ENCODE measurements around the gene ADAM33.

ADAM33 gene

DNA sequence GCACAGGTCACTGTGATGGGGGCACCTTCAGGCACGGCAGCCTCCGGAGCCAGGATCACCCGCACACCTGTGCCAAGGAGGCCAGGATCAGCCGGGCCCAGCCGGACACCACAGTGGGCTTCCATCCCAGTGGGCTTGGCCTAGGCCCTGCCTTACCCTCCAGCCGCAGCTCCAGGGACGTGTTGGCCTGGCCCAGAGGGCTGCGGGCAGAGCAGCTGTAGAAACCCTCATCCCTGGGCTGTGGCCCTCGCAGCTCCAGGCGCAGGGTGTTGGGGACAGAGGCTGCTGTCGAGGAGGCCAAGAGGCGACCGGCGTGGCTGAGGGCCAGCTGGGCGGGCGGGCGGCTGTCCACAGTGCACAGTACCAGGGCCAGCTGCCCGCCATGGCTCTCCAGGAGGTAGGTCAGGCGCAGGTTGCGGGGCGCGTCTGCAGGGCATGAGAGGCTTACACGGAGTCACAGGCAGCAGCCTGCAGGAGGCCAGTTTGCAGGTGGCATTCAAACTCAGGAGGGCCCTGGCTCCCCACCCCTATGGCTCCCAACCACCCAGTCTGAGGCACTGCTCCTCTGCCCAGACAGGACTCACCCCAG is 11.0 kb upstream of the ADAM33 start:
- no peak overlapping the region for H3K4me3 ChIP-seq (ENCODE audit: low read depth, low read length)
- no peak for DNase-seq (ENCODE audit: low read depth)

DNA sequence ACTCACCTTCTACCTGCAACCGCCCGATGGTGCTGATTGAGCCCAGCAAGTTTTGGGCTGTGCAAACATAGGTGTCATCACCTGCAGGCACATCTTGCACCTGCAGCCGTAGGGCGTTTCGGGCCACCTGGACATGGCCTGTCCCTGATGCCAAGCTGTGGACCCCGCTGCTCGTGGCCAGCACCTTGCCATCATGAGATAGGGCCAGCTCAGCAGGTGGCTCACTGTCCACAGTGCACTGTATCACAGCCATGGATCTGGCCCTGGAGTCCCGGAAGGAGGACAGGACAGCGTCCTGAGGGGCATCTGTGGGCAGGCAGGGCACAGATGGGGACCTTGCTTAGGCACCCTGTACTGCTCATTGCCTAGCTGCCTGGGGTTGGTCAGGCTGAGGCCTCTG is 10.1 kb upstream of the ADAM33 start:
- no peak overlapping the region for H3K4me3 ChIP-seq (ENCODE audit: low read depth, low read length)
- DNase-seq (ENCODE audit: low read depth): no peak

DNA sequence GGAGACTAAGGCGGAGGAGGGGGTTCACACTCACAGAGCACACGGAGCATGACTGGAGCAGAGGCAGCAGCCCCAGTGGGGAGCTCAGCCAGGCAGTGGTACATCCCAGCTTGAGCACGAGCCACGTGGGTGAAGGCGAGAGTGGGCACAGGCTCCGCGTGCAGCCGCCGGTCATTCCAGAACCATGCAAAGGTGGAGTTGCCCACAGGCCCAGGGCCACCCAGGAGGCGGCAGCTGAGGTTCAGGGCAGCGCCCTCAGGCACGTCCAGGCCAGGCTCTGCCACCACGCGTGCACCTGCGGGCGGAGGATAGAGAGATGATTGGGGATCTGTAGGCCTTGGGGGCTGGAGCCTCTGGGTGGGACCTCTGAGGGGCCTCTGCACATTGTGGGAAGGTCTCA is 9.5 kb upstream of the ADAM33 start:
- no peak overlapping the region for H3K4me3 ChIP-seq (ENCODE audit: low read depth, low read length)
- DNase-seq (ENCODE audit: low read depth): no peak

DNA sequence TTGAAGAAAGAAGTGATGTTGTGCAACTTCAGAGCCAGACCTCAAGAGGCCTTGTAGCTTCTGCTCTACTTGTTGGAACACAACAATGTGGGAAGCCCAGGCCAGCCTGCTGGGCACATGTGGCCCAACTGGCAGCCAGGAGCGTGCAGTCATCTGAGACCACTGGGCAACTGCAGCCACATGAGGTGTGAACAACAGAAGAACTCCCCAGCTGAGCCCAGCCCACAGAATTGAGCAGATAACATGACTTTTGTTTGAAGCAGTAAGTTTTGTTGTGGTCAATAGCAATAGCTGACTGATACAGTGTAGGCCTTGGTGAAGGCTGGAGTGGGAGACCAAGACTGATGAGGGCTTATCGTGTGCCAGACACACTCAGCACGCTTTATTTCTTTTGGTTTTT is 8.6 kb upstream of the ADAM33 start:
- H3K4me3 ChIP-seq (ENCODE audit: low read depth, low read length): no peak overlapping the region
- no peak for DNase-seq (ENCODE audit: low read depth)

DNA sequence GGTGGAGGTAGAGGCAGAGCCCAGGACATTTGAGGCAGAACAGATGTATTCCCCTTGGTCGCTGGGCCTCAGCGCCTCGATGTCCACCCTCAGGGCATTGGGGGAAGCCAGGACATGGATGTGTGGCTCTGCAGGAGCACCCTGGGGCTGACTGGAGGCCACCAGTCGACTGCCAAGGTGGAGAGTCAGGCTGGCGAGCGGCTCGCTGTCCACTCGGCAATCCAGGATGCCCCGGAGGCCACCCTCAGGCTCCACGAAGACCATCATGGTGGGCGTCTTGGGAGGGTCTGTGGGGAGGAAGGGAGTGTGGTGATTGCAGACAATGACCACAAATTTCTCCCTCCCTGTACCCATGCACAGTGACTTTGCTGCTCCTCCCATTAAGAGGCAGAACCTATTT is 8.2 kb upstream of the ADAM33 start:
- no peak for DNase-seq (ENCODE audit: low read depth)
- H3K4me3 ChIP-seq (ENCODE audit: low read depth, low read length): no peak overlapping the region

DNA sequence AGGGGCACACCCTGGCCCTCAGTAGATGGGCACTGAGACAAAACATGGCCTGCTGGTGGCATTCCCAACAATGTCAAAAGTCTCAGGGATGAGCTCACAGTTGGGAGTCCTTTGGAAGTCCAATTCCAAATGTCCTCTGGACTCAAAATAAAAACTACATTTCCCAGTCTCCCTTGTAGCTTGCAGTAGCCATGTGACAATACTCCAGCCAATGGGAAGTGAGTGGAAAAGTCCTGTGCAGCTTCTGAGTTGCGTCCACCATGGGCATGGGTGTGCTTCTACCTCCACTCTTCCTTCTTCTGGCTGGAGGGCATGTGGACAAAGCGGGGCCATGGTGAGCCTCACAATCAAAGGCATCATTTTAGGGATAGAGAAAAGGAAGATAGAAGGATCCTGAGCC is 5.8 kb upstream of the ADAM33 start:
- no peak for DNase-seq (ENCODE audit: low read depth)

DNA sequence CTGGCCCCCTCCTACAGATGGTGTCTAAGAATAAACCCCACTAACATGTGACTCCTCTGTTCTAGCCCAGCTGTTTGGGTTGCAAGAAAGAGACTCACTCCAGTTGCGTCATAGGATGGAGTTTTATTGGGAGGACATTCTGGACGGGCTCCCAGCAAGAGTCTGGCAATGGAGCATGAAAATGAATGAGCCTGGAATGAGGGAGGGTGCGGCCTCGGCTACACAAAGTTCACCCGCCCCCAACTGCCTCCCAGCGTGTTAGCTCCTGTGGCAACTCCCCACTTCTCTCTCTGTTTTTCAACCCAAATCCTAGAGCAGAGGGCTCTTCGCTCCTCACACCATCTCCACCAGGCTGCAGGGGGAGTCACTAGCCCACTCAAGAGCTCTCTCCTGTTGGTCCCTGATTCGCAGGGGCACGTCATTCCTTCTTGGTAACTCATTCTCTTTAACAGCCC is 5.1 kb upstream of the ADAM33 start:
- DNase-seq (ENCODE audit: low read depth): peak; percentile 84

More for the DNA sequence above, 5.8 kb upstream of the ADAM33 start:
- no peak overlapping the region for H3K4me3 ChIP-seq (ENCODE audit: low read depth, low read length)

DNA sequence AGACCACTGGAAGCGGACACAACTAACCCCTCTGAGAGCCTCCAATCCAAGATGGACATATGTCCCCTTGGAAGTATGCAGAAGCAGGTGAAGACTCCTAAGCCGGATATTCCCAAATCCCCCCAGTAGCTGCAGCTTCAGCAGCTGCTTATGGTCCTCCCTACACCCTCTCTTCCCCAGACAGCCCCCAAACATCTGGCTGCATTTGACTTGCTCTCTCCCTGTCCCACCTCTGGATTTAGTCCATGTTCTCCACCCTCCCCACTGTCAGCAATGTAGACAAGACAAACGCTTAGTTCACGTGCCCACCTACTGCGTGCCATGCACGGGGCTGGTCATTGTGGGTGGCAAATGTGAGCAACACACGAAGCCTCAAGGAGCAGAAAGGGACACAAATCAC is 4.6 kb upstream of the ADAM33 start:
- no peak overlapping the region for H3K4me3 ChIP-seq (ENCODE audit: low read depth, low read length)
- no peak for DNase-seq (ENCODE audit: low read depth)

More for the DNA sequence above, 5.1 kb upstream of the ADAM33 start:
- no peak overlapping the region for H3K4me3 ChIP-seq (ENCODE audit: low read depth, low read length)

DNA sequence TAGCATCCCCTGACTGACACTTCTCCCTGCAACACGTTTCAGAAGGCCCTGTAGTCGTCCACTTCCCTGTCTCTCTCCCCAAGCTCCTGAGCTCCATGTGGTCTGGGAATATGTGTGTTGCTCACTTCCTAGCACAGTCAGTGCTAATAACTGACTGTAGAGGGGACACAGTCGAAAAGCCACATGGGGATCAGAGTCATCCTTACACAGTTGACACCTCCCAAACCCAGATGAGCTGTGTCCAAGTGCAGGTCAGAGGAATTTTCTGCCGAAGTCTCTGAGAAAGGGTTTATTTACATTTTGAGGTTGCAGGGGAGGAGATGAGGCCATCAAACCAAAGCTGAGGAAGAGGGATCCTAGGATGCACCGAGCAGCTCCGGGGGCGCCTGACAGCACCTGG is 3.5 kb upstream of the ADAM33 start:
- H3K4me3 ChIP-seq (ENCODE audit: low read depth, low read length): no peak overlapping the region
- DNase-seq (ENCODE audit: low read depth): no peak

DNA sequence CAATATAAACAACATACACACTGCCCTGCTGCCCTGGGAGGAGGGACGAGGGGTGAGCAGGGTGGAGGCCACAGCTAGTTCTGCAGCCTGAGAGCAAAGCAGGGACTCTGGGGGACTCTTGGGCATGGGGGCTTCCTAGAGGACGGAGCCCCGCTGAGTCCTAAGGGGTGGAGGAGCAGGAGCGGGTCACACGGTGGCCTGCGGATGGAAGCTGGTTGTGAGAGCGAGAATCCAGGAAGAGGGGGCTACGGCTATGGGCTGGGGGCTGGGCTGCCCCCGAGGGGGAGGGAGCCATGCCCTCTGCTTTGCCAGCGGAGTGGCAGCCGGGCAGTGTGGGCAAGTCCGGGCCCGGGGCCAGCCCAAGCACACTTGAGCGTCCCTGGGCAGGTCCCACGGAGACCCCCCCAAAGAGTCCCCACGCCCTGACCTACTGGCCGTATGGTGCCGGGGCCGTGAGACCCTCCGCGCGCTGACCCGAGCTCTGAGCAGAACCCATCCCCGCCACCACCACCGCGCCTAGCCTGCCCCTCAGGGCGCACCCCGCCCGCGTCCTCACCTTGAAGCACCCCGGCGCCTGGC is 369 bp downstream of the ADAM33 start:
- peak overlapping the region; percentile 50 for H3K4me3 ChIP-seq (ENCODE audit: low read depth, low read length)
- no peak for DNase-seq (ENCODE audit: low read depth)

DNA sequence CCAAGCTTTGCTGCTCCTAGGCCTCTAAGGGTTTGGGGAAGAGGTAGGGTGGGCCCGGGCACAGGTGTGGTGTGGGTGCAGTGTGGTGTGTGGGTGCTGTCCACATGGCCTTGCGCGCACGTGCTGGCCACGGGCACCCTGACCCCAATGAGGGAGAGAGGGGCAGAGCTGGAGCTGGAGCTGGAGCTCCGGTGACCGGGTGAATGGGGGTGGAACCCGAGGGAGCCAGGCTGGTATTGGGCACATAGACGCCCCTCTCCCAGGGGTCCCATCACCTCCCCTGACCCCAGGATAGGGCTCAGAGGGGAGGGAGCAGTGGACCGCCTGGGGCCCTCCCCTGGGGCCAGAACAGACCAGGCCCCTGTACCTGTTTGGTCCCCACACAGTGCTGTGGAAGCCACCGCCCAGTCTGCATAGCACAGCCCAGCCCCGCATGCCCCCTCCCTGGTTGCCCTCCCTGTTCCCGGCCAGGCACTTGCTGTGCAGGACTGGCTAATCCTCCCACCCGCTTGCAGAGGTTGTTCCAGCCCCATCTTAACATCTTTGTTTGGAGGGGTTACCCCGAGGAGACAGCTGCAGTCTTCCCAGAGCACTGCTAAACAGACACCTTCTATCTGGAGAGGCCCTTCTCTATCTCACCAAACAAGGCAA is 984 bp downstream of the ADAM33 start:
- DNase-seq (ENCODE audit: low read depth): no peak
- peak overlapping the region; percentile 50 for H3K4me3 ChIP-seq (ENCODE audit: low read depth, low read length)

DNA sequence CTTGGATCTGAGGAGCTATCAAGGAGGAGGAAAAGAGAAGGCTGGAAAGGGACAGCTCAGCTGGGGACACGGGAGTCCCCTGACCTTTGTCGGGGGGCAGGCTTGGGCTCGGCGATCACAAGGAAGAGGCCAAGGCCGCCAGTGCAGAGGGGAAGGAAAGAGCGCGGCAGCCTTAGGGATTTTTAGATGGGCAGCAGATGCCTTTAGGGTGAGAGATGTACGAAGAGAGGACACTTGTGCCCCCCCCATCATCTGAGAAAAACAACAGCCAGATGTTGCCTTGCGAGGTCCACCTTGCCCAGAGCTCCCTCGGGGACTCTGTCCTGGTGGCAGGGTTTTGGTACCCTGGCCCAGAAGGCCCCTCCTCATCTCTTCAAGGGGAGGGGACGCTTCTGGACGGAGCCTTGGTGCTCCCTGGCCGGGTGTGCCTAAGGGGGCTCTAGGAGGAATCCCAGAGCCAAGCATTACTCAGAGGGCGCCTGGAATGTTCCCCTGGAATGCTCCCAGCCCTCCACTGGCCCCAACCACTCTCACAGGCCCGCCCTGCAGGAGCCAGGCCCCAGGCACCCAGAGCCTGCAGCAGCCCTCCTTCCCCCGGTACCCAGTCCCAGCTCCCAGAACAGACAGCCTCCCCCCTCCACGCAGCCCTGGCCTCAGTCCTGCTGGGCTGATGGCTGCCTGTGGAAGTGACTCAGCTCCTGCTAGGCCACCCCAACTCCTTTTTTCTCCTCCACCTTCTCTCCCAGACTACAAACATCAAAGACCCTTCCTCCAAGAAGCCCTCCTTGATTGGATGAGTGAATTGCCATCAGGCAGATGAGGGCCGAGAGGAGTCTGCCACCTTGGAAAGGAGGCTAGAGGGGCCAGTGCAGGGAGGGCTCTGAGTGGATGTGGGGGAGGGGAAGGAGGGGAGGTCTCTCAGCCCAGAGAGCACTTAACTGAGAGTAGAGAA is 1.8 kb downstream of the ADAM33 start:
- DNase-seq (ENCODE audit: low read depth): peak; percentile 63

DNA sequence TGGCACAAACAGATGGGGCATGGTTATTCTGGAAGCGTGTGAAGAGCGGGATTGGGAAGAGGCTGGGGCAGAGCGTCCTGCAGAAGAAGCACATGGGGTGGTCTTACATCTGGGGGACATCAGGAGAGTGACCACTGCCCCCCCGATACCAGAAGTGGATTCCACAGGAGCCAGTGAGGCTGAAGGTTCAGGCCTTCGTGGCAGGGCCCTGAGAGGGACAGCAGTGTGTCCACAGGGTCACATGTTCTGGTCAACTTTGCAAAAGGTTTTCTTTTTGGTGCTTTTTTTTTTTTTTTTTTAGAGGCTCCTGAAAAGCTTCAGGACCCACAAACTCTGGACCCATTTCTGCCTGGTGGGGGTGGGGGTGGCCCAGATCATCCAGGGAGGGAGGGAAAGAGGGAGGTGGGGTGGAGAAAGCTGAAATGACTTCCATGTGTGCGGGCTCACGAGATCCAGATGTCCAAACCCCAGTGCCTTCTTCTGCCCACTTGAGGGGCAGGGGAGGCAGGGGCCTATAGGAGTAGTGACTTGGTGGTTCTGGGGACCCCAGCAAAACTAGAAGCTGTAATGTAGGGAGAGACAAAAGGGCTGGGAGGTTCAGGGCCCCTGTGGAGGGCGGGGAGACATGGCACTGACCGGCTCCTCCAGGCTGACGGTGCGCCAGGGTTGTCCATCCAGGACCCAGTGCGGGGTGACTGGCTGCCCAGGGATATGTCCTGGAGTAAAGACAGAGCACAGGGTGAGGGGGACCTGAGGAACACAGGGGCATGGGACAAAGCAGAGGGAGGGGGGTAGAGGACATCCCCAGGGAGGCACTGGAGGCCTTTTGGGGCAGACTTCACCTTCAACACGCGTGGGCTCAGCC is 2.7 kb downstream of the ADAM33 start:
- H3K4me3 ChIP-seq (ENCODE audit: low read depth, low read length): no peak overlapping the region
- DNase-seq (ENCODE audit: low read depth): no peak

More for the DNA sequence above, 1.8 kb downstream of the ADAM33 start:
- peak overlapping the region; percentile 50 for H3K4me3 ChIP-seq (ENCODE audit: low read depth, low read length)

DNA sequence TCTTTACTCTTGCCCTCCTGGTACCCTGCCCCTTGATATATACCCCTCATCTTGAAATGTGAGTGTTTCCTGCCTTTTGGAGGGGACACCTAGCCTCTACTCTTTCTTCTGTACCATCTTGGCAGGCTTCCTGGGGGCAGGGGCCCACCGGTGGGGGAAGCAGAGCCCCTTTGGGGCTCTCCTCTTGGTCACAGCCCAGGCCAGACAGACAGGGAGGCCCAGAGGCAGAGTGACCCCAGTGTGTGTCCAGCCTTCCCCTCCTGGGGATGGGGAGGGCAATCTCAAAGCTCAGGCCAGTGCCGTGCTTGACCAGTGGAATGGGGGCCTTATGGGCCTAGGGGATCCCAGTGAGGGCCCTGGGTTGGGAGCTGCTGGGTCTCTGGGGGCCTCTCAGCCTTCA is 3.6 kb downstream of the ADAM33 start:
- no peak for DNase-seq (ENCODE audit: low read depth)
- H3K4me3 ChIP-seq (ENCODE audit: low read depth, low read length): no peak overlapping the region

DNA sequence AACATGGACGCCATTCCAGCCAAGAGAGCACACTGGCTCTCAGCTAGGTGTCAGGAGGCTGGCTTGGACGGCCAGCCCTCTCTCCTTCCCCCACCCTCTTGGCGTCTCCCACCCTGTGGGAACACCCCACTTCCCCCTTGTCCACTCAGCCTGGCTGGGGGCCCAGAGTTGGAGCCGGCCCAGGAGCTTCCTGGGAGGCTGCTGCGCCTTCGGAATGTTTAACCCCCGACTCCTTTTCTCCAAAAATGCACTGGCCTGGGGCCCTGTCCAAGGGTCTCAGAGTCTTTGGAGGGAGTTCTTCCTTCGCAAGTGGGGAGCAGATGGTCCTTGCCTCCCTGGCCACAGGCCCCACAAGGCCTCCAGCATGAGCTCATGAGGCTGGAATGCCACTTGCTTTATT is 4.1 kb downstream of the ADAM33 start:
- H3K4me3 ChIP-seq (ENCODE audit: low read depth, low read length): no peak overlapping the region
- DNase-seq (ENCODE audit: low read depth): no peak

DNA sequence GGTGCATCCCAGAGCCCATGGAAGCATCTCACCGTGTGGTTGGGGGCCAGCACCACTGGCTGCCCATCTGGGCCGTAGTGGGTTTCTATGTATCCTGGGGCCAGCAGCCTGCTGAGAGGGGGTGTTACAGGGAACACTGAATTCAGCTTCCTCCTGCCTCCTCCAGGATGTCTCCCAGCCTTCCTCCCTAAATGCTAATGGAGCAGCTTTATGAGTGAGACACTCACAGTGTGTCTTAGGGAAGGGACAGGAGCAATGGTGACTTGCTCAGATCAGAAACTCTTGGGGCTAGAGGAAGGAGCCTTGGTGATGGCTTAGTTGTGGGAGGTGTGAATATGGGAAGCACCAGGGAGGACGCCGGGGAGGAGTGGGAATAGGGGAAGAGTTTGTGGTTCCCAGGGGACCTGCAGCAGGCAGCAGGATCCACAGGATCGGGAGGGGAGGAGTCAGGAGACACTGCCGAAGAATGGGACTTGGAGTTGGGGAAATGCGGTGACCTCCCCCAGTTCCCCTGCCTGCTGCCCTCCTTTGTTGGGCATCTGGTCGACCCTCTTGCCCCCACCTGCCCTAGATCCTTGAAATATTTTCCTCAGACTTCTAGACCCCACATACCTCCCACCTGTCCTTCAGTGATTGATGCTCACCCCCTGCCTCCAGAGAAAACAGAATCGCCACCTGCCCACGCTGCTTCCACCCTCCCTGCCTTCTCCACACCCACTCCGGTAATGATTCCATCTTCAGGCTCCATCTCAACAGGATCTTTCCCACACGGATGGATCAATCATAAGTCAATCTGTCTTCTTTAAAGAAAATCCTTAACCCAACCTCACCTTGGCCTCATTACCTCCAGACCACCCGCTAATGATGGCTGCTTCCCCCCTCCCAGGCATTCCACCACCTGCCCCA is 6.6 kb downstream of the ADAM33 start:
- no peak overlapping the region for H3K4me3 ChIP-seq (ENCODE audit: low read depth, low read length)
- no peak for DNase-seq (ENCODE audit: low read depth)

DNA sequence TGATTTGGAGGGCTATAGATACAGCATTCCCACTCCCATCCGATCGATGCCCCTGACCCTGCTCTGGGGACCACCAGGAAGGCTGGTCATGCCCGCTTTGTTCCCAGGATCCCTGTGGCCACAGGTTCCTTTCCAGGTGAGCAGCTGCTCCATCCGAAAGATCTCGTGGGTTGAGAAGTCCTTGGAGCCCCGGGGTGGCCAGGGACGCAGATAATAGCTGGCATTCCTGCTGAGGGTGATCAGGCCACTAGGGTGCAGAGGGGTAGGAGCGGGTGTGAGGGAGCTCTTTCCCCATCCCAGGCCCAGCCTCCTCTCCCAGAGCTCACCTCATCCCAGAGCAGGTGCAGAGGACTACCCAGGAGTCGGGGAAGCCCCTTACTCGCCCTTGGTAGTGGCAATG is 7.4 kb downstream of the ADAM33 start:
- DNase-seq (ENCODE audit: low read depth): no peak
- H3K4me3 ChIP-seq (ENCODE audit: low read depth, low read length): no peak overlapping the region
